K562 (cell line): ENCODE results near the gene ZNF701. TPM values are rescaled to one million over a fixed set of nuclear protein-coding genes. Genes with fewer than 3 reads are reported as not detected.

Source experiments
- ATAC-seq: fragments of 200-7000 bp; cut with Tn5 transposase; 3 replicates; pipeline ENCODE4 v1.9.1; 2020; ENCODE audit warnings: moderate library complexity
- BruUV-seq: library from RNA; stranded (reverse); fragments of 400-500 nt; replicated peaks from 2 replicates; lab custom pipeline; 2021; lab: Mats Ljungman, UMichigan
- CTCF ChIA-PET: fragments of 300-600 bp; formaldehyde crosslinking; extraction: SDS; loops from one replicate; lab custom pipeline; 2021; ENCODE audit warnings: low intra/inter-chr PET ratio; lab: Yijun Ruan, JAX
- POLR2A ChIA-PET: fragments of 300-600, 350-650 bp; sonication (Branson Sonifier 250); formaldehyde crosslinking; extraction: SDS; loops from one replicate; lab custom pipeline; 2021; ENCODE audit warnings: antibody characterized with exemption, inconsistent platforms; lab: Yijun Ruan, JAX
- DNase-seq, 4 experiments: peaks; one replicate each; pipeline versions ENCODE4 v3.0.0 to v3.0.0-alpha.2; 2011 to 2018; ENCODE audit warnings: low spot score in 3 of 4, mixed read lengths in 3 of 4; ENCODE audit errors: extremely low read depth in 1 of 4
- FAIRE-seq: peaks from 2 replicates; lab custom pipeline; 2011; peaks lifted over from hg19 to GRCh38; lab: Jason Lieb, UNC
- H2AFZ ChIP-seq: 2 replicates; pipeline ENCODE4 v1.6.0; 2011; ENCODE audit warnings: low read depth, low read length, control low read depth, inconsistent platforms
- H3K27ac ChIP-seq: fragments of 200-600 bp; 3 replicates; pipeline ENCODE4 v1.8.0; 2011; ENCODE audit warnings: low read depth, mild to moderate bottlenecking, control low read depth, inconsistent platforms, low read length, moderate library complexity, mixed read lengths; ENCODE audit errors: extremely low read depth
- H3K27me3 ChIP-seq, 2 experiments: fragments of 300-600 bp in 1 of 2; 2 replicates in 1 of 2; 3 replicates in 1 of 2; pipeline versions ENCODE4 v1.6.0 to v1.8.0; 2011; ENCODE audit warnings: inconsistent platforms in 2 of 2, low read length in 2 of 2, mild to moderate bottlenecking in 1 of 2, mixed read lengths in 1 of 2, moderate library complexity in 1 of 2; ENCODE audit not compliant: control insufficient read depth in 2 of 2, insufficient read depth in 2 of 2
- H3K36me3 ChIP-seq: fragments of 300-600 bp; 3 replicates; pipeline ENCODE4 v1.8.0; 2011; ENCODE audit warnings: mild to moderate bottlenecking, low read length, inconsistent platforms; ENCODE audit not compliant: control insufficient read depth, insufficient read depth
- H3K4me1 ChIP-seq, 2 experiments: fragments of 200-600 bp in 1 of 2; replicated peaks in 1 of 2; 2 replicates in 1 of 2; 3 replicates in 1 of 2; pipeline versions ENCODE4 v1.5.1 to v1.8.0; 2011; ENCODE audit warnings: inconsistent platforms in 2 of 2, low read length in 2 of 2, mild to moderate bottlenecking in 1 of 2, mixed read lengths in 1 of 2, moderate library complexity in 1 of 2; ENCODE audit not compliant: control insufficient read depth in 2 of 2, insufficient read depth in 2 of 2
- H3K4me2 ChIP-seq: 2 replicates; pipeline ENCODE4 v1.6.1; 2011; ENCODE audit warnings: low read length, control low read depth, inconsistent platforms, mixed read lengths; ENCODE audit not compliant: insufficient read depth
- H3K4me3 ChIP-seq: fragments of 200-600 bp; sonication (generic), shearing (Covaris generic); 2 replicates; pipeline ENCODE4 v1.5.1; 2016; ENCODE audit warnings: control low read depth, inconsistent platforms
- H3K79me2 ChIP-seq: fragments of 200-600 bp; 3 replicates; pipeline ENCODE4 v1.8.0; 2011; ENCODE audit warnings: low read length, inconsistent platforms; ENCODE audit not compliant: control insufficient read depth, insufficient read depth
- H3K9ac ChIP-seq, 2 experiments: 2 replicates each; pipeline versions ENCODE4 v1.6.0 to v1.6.1; 2011; ENCODE audit warnings: low read depth in 2 of 2, low read length in 2 of 2, control low read depth in 1 of 2, inconsistent platforms in 1 of 2, mild to moderate bottlenecking in 1 of 2, mixed read lengths in 1 of 2; ENCODE audit not compliant: insufficient read depth in 1 of 2
- H3K9me1 ChIP-seq: one replicate; pipeline ENCODE4 v1.6.0; 2011; ENCODE audit warnings: inconsistent platforms, mild to moderate bottlenecking, low read length, moderate library complexity; ENCODE audit not compliant: control insufficient read depth, insufficient read depth
- H3K9me3 ChIP-seq: replicated peaks from 2 replicates; pipeline ENCODE4 v1.5.1; 2011; ENCODE audit warnings: low read depth, low read length, inconsistent platforms; ENCODE audit not compliant: control insufficient read depth, insufficient read depth
- H4K20me1 ChIP-seq: replicated peaks from 2 replicates; pipeline ENCODE4 v1.6.1; 2011; ENCODE audit warnings: low read length, inconsistent platforms, mixed read lengths; ENCODE audit not compliant: control insufficient read depth, insufficient read depth
- CBX2 ChIP-seq: fragments of 200-600 bp; sonication (generic); IDR thresholded peaks from one replicate; pipeline ENCODE4 v1.6.1; 2012; ENCODE audit warnings: mild to moderate bottlenecking, low read length, inconsistent platforms; ENCODE audit not compliant: insufficient read depth, poor library complexity, severe bottlenecking
- CHCHD3 ChIP-seq: fragments of 250-450 bp; sonication (Bioruptor Pico); IDR thresholded peaks from 2 replicates; pipeline ENCODE4 v2.1.2; 2022; ENCODE audit warnings: mild to moderate bottlenecking
- CHD4 ChIP-seq: fragments of 200-600 bp; sonication (generic); IDR thresholded peaks from 3 replicates; pipeline ENCODE4 v1.6.1; 2012; ENCODE audit warnings: low read depth, mild to moderate bottlenecking, mixed read lengths, low read length, inconsistent platforms; ENCODE audit not compliant: insufficient read depth, insufficient replicate concordance, poor library complexity, severe bottlenecking
- CTBP1 ChIP-seq: fragments of 450-650 bp; IDR thresholded peaks from 2 replicates; pipeline ENCODE4 v1.6.1; 2016; ENCODE audit warnings: borderline replicate concordance
- FOXJ2 ChIP-seq: fragments of 200-800 bp; sonication (Bioruptor generic); IDR thresholded peaks from 2 replicates; pipeline ENCODE4 v1.6.1; 2016; ENCODE audit warnings: missing genetic modification characterization, missing compliant biosample characterization
- KDM5B ChIP-seq: fragments of 200-600 bp; sonication (generic); IDR thresholded peaks from 2 replicates; pipeline ENCODE4 v1.6.1; 2012; ENCODE audit warnings: low read depth, mild to moderate bottlenecking, moderate library complexity, low read length, control low read depth, inconsistent platforms; ENCODE audit not compliant: insufficient replicate concordance
- MAZ ChIP-seq, 2 experiments: fragments of 450-650 bp in 1 of 2; sonication (generic) in 1 of 2; formaldehyde crosslinking; IDR thresholded peaks in 1 of 2; conservative IDR thresholded peaks in 1 of 2; 2 replicates each; pipeline versions ENCODE4 v1.4.0 to v1.5.0; 2020; ENCODE audit warnings: mild to moderate bottlenecking in 1 of 2, missing genetic modification reagents in 1 of 2
- MTA1 ChIP-seq: fragments of 450-650 bp; IDR thresholded peaks from 2 replicates; pipeline ENCODE4 v1.6.1; 2017; ENCODE audit warnings: borderline replicate concordance
- NFIC ChIP-seq: fragments of 450-650 bp; IDR thresholded peaks from 2 replicates; pipeline ENCODE4 v1.6.1; 2017; ENCODE audit warnings: mild to moderate bottlenecking, inconsistent platforms
- NFIX ChIP-seq: fragments of 250-450 bp; sonication (Bioruptor Pico); IDR thresholded peaks from 2 replicates; pipeline ENCODE4 v1.4.0; 2020; ENCODE audit warnings: low read depth, mild to moderate bottlenecking, moderate library complexity
- POLR2AphosphoS5 ChIP-seq: IDR thresholded peaks from 2 replicates; pipeline ENCODE4 v1.6.1; 2011; ENCODE audit warnings: mild to moderate bottlenecking, low read depth, low read length, moderate library complexity; ENCODE audit not compliant: control insufficient read depth, insufficient read depth
- TBL1XR1 ChIP-seq, 2 experiments: IDR thresholded peaks; 2 replicates each; pipeline ENCODE4 v1.6.1; 2012; ENCODE audit warnings: improper control_type of control experiment in 2 of 2, low read length in 2 of 2, mild to moderate bottlenecking in 1 of 2
- ZNF263 ChIP-seq: sonication (generic); formaldehyde crosslinking; IDR thresholded peaks from 2 replicates; pipeline ENCODE4 v1.8.0; 2022; ENCODE audit warnings: mild to moderate bottlenecking, missing genetic modification reagents, borderline replicate concordance
- WGBS: fragments of 100-300 bp; shearing (Covaris generic); methylation state at CpG from one replicate; pipeline ENCODE4 v1.1.6; 2016; ENCODE audit warnings: low coverage, mixed read lengths; ENCODE audit not compliant: insufficient coverage; ENCODE audit errors: missing lambda C conversion rate; 5-methylcytosine and 5-hydroxymethylcytosine counted together
- in situ Hi-C: fragments of 300-500 bp; cut with MboI; formaldehyde crosslinking; loops from 4 replicates; pipeline ENCODE4 v1.15.0; 2018; ENCODE audit warnings: inconsistent platforms, mixed read lengths
- intact Hi-C: fragments of 100-400 bp; cut with micrococcal nuclease; formaldehyde crosslinking; loops from 2 replicates; pipeline ENCODE4 v1.14.2; 2022
- polyA plus RNA-seq, 8 experiments: library from polyadenylated mRNA; depleted of rRNA in 4 of 8; stranded (reverse) in 5 of 8; unstranded in 3 of 8; fragments of >200 nt; fragmentation: Nextera tagmentation in 2 of 8; fragmentation: Illumina TruSeq in 1 of 8; extraction: Ambion mirVana in 2 of 8; extraction: Trizol in 1 of 8; gene quantifications; 2 replicates each; pipeline versions ENCODE4 v1.2.1 to v1.2.3, GENCODE V29; 2011 to 2014; ENCODE audit warnings: inconsistent platforms in 1 of 8, missing spikeins in 1 of 8
- total RNA-seq, 7 experiments: library from RNA; depleted of rRNA in 6 of 7; stranded (reverse); fragments of >200 nt in 6 of 7; fragmentation: Illumina TruSeq in 2 of 7; extraction: Trizol in 2 of 7; gene quantifications; 2 replicates each; pipeline versions ENCODE4 v1.2.1 to v1.2.3, GENCODE V29; 2011 to 2021; ENCODE audit warnings: low replicate concordance in 1 of 7
- TF ChIP-seq, protein P1 (sequence below): fragments of 250-450 bp; sonication (Bioruptor Pico); IDR thresholded peaks from 2 replicates; pipeline ENCODE4 v1.9.0; 2021; ENCODE audit warnings: mild to moderate bottlenecking
- TF ChIP-seq, protein P2 (sequence below): fragments of 450-650 bp; formaldehyde crosslinking; IDR thresholded peaks from 2 replicates; pipeline ENCODE4 v1.4.0; 2020; ENCODE audit warnings: mild to moderate bottlenecking, moderate library complexity

Gene ZNF701
- total and polyA plus RNA-seq, 9 of the 15 experiments (the other 6 are each of a cell fraction or from before 2014, with no cell fraction given): 5.3 to 15.9 (median 10.1) TPM

DNA sequence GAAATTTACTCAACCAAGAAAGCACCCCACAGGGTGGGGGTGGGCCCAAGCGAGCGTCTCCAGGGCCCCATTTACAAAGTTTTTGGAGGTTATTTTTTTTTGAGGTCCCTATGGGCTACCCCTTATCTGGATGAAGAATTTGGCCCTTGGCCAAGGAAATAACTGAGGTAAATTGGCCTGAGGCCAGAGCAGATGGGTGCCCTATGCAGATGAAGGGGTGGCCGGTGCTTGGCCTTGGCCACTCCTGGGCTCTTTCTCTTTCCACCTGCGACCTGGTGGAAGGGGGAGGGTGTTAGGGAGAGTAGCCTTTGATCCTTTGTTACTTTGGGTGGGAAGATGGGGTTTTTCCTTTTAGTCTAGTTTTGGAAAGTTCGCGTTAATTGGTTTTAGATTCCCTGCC lies 15.5 kb downstream of the ZNF701 start:
- no peak for FAIRE-seq

DNA sequence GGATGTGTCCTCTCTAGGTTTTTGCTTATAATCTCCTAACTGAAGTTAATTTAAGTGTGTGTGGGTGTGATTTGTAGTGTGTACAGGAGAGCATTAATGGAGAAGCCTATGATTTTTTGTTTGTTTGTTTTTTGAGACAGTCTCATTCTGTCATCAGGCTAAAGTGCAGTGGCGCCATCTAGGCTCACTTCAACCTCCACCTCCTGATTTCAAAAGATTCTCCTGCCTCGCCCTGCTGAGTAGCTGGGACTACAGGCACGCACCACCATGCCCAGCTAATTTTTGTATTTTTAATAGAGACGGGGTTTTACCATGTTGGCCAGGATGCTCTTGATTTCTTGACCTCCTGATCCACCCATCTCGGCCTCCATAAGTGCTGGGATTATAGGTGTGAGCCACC lies 20.6 kb downstream of the ZNF701 start:
- no peaks in the 10 kb centered on the region for H4K20me1 ChIP-seq
- H3K9ac ChIP-seq: no peak overlapping the region
- no peaks in the 10 kb centered on the region for H3K4me1 ChIP-seq
- BruUV-seq: no TSS peak
- ChIA-PET POLR2A (no interaction called here), CTCF (no interaction called here)
- H3K4me3 ChIP-seq: no peak overlapping the region
- no peak overlapping the region for H3K4me2 ChIP-seq
- H3K27me3 ChIP-seq: no peaks in the 10 kb centered on the region
- H3K79me2 ChIP-seq: no peaks in the 10 kb centered on the region
- 77% methylated on average over 5 of the region's 5 CpGs for WGBS
- H3K9me1 ChIP-seq: no peaks in the 10 kb centered on the region
- no peak for ATAC-seq
- no peak overlapping the region for H3K27ac ChIP-seq
- no peak for FAIRE-seq
- intact Hi-C loops (no loop called here), in situ Hi-C loops (no loop called here)
- peaks cover 5% of the 10 kb centered on the region; the same call in 1 of the 2 replicates for H3K9me3 ChIP-seq
- no peak overlapping the region for H2AFZ ChIP-seq
- no peak for DNase-seq
- peaks cover 16% of the 10 kb centered on the region; the same call in 2 of the 3 replicates for H3K36me3 ChIP-seq
- no peak for TF ChIP-seq CBX2
- TF ChIP-seq TBL1XR1 (IDR thresholded peaks at IDR 0.05; ENCODE audit: low read length in 2 of 2): no peak
- no peak for TF ChIP-seq MAZ (CRISPR knock-in tag; conservative IDR thresholded peaks at IDR 0.05 in 1 of 2, IDR thresholded peaks at IDR 0.05 in 1 of 2)
- TF ChIP-seq FOXJ2 (tag): no peak
- TF ChIP-seq, protein P1, sequence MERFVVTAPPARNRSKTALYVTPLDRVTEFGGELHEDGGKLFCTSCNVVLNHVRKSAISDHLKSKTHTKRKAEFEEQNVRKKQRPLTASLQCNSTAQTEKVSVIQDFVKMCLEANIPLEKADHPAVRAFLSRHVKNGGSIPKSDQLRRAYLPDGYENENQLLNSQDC (CRISPR knock-in tag): no peak
- no peak for TF ChIP-seq CHD4
- no peak for TF ChIP-seq CHCHD3
- TF ChIP-seq MTA1: no peak
- TF ChIP-seq CTBP1: no peak
- no peak for TF ChIP-seq KDM5B

More for the DNA sequence above, 15.5 kb downstream of the ZNF701 start:
- WGBS: 92% methylated on average over 6 of the region's 6 CpGs
- in situ Hi-C loops: no loop called here
- DNase-seq (no peak), ATAC-seq (no peak)
- Histone ChIP-seq H3K4me2 (no peak overlapping the region), H3K4me1 (no peaks in the 10 kb centered on the region; a peak in 1 of 5 replicates), H4K20me1 (no peaks in the 10 kb centered on the region), H3K79me2 (no peaks in the 10 kb centered on the region), H3K9me3 (peaks cover 17% of the 10 kb centered on the region), H3K9me1 (no peaks in the 10 kb centered on the region), H3K9ac (no peak overlapping the region), H3K27ac (no peak overlapping the region), H3K4me3 (no peak overlapping the region), H2AFZ (no peak overlapping the region), H3K27me3 (no peaks in the 10 kb centered on the region), H3K36me3 (peaks cover 32% of the 10 kb centered on the region)
- no TSS peak for BruUV-seq
- peak; percentile 89 for TF ChIP-seq NFIC
- TF ChIP-seq, protein P2, sequence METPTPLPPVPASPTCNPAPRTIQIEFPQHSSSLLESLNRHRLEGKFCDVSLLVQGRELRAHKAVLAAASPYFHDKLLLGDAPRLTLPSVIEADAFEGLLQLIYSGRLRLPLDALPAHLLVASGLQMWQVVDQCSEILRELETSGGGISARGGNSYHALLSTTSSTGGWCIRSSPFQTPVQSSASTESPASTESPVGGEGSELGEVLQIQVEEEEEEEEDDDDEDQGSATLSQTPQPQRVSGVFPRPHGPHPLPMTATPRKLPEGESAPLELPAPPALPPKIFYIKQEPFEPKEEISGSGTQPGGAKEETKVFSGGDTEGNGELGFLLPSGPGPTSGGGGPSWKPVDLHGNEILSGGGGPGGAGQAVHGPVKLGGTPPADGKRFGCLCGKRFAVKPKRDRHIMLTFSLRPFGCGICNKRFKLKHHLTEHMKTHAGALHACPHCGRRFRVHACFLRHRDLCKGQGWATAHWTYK (CRISPR knock-in tag): no peak
- peak; percentile 33; the same call in 1 of the 2 replicates for TF ChIP-seq POLR2AphosphoS5
- no peak for TF ChIP-seq ZNF263 (CRISPR knock-in tag)
- 0 out of 2 replicates have a peak, but pooled peaks have one; percentile 29 for TF ChIP-seq NFIX (CRISPR knock-in tag)
- CTCF ChIA-PET: no interaction called here
- intact Hi-C loops: no loop called here
- POLR2A ChIA-PET: no interaction called here
